Adipose tissue (tissue), 3 donors: ENCODE measurements around the gene KCNA2. TPM values are rescaled to one million over a fixed set of nuclear protein-coding genes. Genes with fewer than 3 reads are reported as not detected.

Source experiments
- H3K27ac ChIP-seq: one replicate; pipeline ENCODE4 v1.5.1; 2013; ENCODE audit warnings: low read depth, low read length
- WGBS, 3 donors: extraction: QIAGEN DNeasy Blood & Tissue Kit; methylation state at CpG; one replicate each; pipeline ENCODE4 v1.1.7; 2013; 5-methylcytosine and 5-hydroxymethylcytosine counted together
- polyA plus RNA-seq, 3 donors: library from polyadenylated mRNA; stranded (reverse); fragments of 200-250 nt; gene quantifications; one replicate each; pipeline ENCODE4 v1.2.3, GENCODE V29; 2013
- donor health status: healthy with polysubstance abuse.
- donor health status: Bipolar disorder and iron deficiency.
- donor health status: healthy.

The KCNA2 gene
- 1 to 10 TPM in 1 of 3 donors, under 1 TPM in 2; 0.45 to 3.5 (median 0.51) TPM for polyA plus RNA-seq

- H3K27ac ChIP-seq: no peak within 1 kb of the TSS
- WGBS, 3 donors: 1 to 3% (median 2%) methylated on average over 38 to 41 of the region's 41 CpGs
Observed at GRCh38 chr1:110605901-110606656, at the start of gene KCNA2. Gene KCNA2 (minus strand): TSS chr1:110606358. CDS start chr1:110604782, 1,576 bp downstream.

- WGBS, 3 donors: 58 to 83% (median 83%) methylated on average over 2 of the region's 2 CpGs
- no peak overlapping the region for H3K27ac ChIP-seq
Observed at GRCh38 chr1:110650609-110651008, 44.5 kb upstream of the KCNA2 start.

DNA sequence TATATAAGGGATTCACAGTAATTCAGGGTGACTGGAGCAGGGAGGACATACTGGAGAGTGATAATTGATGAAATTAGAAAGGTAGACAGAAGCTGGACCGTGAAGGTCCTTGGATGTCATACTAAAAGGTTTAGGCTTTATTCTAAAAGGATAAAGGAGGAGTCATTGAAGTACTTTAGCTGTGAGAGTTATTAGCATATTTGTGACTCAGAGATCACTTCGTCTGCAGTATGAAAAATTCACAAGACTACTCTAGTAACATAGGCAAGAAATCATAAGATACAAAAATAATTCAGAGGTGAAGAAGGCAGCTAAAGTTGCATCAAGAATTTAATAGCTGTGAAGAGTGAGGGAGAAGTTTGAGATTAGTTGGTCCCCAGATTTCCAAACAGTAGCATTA is 42.3 kb upstream of the KCNA2 start:
- 46 to 87% (median 82%) methylated on average over 2 of the region's 2 CpGs for WGBS, 3 donors
- H3K27ac ChIP-seq: no peak overlapping the region

- no peak overlapping the region for H3K27ac ChIP-seq
- 15 to 37% (median 22%) methylated on average over 5 of the region's 5 CpGs for WGBS, 3 donors
Observed at GRCh38 chr1:110647254-110647891, 41.2 kb upstream of the KCNA2 start.

DNA sequence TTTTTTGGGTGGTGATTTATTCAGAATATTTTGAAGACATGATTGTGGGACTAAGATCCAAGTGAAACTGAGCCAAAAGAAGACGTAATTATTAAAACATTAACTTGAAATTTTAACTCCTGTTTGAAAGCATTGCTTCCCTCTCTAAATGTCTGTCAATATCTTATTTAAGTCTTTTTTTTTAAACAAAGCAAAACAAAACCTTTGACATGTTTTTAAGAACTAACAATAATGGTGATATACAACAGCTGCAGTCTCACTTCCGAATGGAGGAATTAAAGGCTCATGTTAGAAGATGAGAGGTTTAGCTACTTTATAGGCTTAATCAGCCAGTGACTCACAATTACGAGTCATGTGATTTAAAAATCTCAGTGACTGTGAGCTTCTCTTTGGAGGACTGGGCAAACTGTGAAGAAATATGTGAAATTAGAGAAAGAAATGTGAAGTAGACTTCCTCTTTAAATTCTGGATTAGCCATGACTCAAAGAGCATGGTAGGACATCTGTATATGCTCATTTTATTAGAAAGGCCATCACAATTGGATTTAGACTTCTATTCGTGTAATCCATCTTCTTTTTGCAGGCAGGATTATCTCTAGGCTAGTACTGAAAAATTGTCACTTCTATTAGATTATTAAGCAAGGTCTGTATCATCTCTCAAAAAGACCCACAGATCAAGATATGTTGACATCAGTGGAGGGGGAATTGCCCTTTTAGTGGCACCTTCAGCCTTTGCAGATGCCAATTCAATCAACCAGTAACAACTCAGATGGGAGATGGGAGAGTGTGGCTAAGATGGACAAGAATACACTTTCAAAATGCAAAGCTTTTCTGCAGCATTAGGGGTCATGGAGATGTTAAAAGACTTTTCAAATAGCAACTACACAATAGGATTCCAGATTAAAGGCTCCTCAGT is 39.9 kb upstream of the KCNA2 start:
- H3K27ac ChIP-seq: no peak overlapping the region

DNA sequence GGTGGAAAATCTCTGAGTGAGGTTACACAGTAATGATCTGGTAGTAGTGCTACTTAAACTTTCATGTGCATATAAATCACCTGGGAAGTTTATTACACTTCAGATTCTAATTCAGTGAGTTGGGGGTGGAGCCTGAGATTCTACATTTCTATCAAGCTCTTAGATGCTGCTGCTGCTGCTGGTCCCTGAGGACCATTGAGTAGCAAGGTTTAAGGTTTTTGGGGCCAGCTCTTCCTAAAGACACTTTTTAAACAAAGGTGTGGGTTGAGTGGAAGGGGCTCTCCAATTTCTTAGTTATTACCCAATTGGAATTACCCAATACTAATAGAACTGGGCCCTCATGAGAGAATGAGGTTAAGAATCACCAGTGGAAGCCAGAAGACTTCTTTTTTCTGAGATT is 39.1 kb upstream of the KCNA2 start:
- H3K27ac ChIP-seq: no peak overlapping the region

More for the DNA sequence above, 39.9 kb upstream of the KCNA2 start:
- WGBS, 3 donors: 51 to 57% (median 53%) methylated on average over 4 of the region's 4 CpGs

- no peak overlapping the region for H3K27ac ChIP-seq
- WGBS, 3 donors: 16 to 19% (median 17%) methylated on average over 4 of the region's 4 CpGs
Observed at GRCh38 chr1:110643879-110644472, 37.8 kb upstream of the KCNA2 start.

GRCh38 chr1:110639724-110640386 is 33.7 kb upstream of the KCNA2 start:
- WGBS, 3 donors: 41 to 60% (median 54%) methylated on average over 2 of the region's 2 CpGs

GRCh38 chr1:110638556-110638955 is 32.4 kb upstream of the KCNA2 start:
- WGBS, 3 donors: 73 to 94% (median 90%) methylated on average over 6 of the region's 6 CpGs
- no peak overlapping the region for H3K27ac ChIP-seq

More at GRCh38 chr1:110639724-110640386, 33.7 kb upstream of the KCNA2 start:
- H3K27ac ChIP-seq: no peak overlapping the region

GRCh38 chr1:110638058-110638457 is 31.9 kb upstream of the KCNA2 start:
- H3K27ac ChIP-seq: no peak overlapping the region
- WGBS, 3 donors: 48 to 85% (median 77%) methylated on average over 2 of the region's 2 CpGs

- H3K27ac ChIP-seq: no peak overlapping the region
- WGBS, 3 donors: 55 to 80% (median 80%) methylated on average over 3 of the region's 3 CpGs
Observed at GRCh38 chr1:110637475-110637874, 31.3 kb upstream of the KCNA2 start.

- H3K27ac ChIP-seq: no peak overlapping the region
- 76 to 86% (median 76%) methylated on average over 4 of the region's 4 CpGs for WGBS, 3 donors
Observed at GRCh38 chr1:110636149-110636935, 30.2 kb upstream of the KCNA2 start.

DNA sequence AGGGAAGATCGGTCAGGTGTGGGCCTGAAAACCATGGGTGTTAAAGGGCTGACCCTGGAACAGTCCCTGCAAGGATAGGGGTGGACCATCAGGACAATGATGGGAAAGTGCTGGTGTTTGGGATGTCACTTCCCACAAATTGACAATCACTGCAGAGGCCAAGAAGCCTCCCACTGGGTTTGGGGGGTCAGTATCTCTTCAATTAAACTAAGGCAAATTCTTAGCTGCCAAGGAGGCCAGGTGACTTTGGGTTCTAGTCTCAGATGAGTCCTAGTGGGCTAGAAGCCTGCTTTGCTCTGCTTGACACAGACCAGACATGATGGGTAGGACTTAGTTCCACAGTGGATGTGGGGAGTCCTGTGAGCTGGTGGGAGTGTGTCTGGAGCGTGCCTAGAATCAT is 29.3 kb upstream of the KCNA2 start:
- no peak overlapping the region for H3K27ac ChIP-seq
- 89 to 92% (median 90%) methylated on average over 2 of the region's 2 CpGs for WGBS, 3 donors

DNA sequence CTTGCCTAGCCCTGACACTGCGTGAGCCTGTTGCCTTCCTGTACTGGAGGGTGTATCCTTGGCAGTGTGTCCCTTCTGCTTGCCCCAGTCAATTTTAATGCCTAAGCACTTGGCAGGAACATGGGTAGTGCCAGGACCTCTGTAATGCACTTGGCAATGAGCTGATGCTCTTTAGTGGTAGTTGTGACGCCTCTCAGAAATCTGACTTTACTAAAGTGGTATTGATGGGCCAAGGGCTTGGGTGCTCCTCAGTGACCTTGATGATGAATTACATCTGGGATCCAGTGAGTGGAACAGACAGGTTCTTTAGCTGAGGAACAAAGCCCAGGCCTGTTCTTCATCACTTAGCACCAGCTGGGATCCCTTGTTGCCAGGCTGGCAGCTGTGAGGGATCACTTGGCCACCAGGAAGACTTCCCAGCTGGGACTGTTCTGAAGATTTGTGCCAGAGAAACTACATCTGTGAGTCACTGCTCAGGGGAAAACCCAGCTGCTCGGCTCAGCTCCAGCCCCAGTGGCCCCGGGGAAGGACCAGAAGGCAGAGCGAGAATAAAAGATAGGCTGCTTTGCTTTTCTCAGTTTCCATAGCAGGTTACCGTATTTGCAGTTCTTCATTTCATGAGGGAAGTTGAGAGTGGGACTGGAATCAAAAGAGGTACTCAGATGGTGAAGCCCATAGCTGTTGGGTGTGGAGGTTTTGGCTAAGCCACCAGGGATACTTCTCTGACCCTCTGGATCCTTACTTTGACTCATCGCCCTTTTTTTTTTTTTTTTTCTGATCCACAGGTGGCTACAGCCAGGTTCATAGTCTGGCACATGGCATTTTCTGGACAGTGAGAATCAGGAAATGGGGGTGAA is 28.5 kb upstream of the KCNA2 start:
- WGBS, 3 donors: 42 to 50% (median 42%) methylated on average over 7 of the region's 7 CpGs
- no peak overlapping the region for H3K27ac ChIP-seq

- no peak overlapping the region for H3K27ac ChIP-seq
- WGBS, 3 donors: 79 to 88% (median 79%) methylated on average over 1 of the region's 1 CpG
Observed at GRCh38 chr1:110634086-110634454, 27.9 kb upstream of the KCNA2 start.

DNA sequence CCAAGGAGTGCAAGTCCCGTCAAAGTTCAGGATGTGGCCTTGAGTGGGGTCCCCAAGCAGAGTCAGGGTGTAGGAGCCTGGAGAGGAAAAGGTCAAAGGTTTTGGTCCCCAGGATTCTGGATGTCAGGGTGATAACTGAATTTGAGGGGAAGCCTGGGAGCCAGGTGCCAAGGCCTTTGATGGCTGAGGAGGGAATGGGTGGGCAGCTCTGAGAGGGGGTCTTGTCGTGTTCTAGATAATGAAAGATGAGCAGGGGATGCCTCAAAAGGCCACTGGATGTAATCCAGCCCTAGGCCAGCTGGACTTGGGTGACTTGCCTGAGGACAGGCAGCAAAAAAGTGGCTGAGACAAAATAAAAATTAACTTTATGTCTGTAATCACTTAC is 27.5 kb upstream of the KCNA2 start:
- 72 to 84% (median 81%) methylated on average over 2 of the region's 2 CpGs for WGBS, 3 donors
- no peak overlapping the region for H3K27ac ChIP-seq
